Neutrophil (primary cell): ENCODE measurements around the gene ZFP90.

ENCODE experiments used
- H3K27ac ChIP-seq: fragments of 200-600 bp; sonication (generic); 2 replicates; pipeline ENCODE4 v1.5.1; 2016; ENCODE audit warnings: mild to moderate bottlenecking, moderate library complexity
- H3K27me3 ChIP-seq: fragments of 200-600 bp; sonication (generic); 2 replicates; pipeline ENCODE4 v1.6.0; 2016; ENCODE audit warnings: mild to moderate bottlenecking
- H3K36me3 ChIP-seq: fragments of 200-600 bp; sonication (generic); 2 replicates; pipeline ENCODE4 v1.5.1; 2017
- H3K4me1 ChIP-seq, 2 experiments: fragments of 200-600 bp in 1 of 2; sonication (generic) in 1 of 2; 1 replicate in 1 of 2; 2 replicates in 1 of 2; pipeline versions ENCODE4 v1.5.1 to v1.6.1; 2013 to 2016; ENCODE audit warnings: low read depth in 1 of 2, low read length in 1 of 2, mild to moderate bottlenecking in 1 of 2, moderate library complexity in 1 of 2; ENCODE audit not compliant: control insufficient read depth in 1 of 2, insufficient read depth in 1 of 2
- H3K4me3 ChIP-seq, 2 experiments: fragments of 200-600 bp in 1 of 2; sonication (generic) in 1 of 2; 1 replicate in 1 of 2; 2 replicates in 1 of 2; pipeline ENCODE4 v1.5.1; 2013 to 2016; ENCODE audit warnings: low read depth in 1 of 2, low read length in 1 of 2, mild to moderate bottlenecking in 1 of 2, moderate library complexity in 1 of 2
- H3K9me3 ChIP-seq: fragments of 200-600 bp; sonication (generic); 2 replicates; pipeline ENCODE4 v1.5.1; 2016
- TF ChIP-seq, protein P1 (sequence below): fragments of 200-600 bp; sonication (generic); IDR thresholded peaks from 2 replicates; pipeline ENCODE4 v1.5.1; 2016; ENCODE audit warnings: antibody characterized with exemption

ZFP90 gene

DNA sequence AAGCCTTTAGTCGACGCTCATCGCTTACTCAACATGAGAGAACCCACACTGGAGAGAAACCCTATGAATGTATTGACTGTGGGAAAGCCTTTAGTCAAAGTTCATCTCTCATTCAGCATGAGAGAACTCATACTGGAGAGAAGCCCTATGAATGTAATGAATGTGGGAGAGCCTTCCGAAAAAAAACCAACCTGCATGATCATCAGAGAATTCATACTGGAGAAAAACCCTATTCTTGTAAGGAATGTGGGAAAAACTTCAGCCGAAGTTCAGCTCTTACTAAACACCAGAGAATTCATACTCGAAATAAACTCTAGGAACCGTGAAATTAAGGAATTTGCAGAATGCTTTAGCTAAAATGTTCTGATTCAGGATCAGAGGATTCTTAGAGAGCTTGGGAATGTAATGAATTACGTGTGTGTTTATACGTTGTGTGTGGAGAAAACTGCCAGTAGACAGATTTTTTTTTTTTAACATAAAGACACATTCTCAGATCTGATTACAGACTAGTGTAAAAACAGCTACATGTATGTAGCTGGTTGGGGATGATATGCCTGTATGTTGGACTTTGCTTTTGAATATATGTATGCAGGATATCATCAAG is 25.4 kb downstream of the ZFP90 start:
- TF ChIP-seq, protein P1, sequence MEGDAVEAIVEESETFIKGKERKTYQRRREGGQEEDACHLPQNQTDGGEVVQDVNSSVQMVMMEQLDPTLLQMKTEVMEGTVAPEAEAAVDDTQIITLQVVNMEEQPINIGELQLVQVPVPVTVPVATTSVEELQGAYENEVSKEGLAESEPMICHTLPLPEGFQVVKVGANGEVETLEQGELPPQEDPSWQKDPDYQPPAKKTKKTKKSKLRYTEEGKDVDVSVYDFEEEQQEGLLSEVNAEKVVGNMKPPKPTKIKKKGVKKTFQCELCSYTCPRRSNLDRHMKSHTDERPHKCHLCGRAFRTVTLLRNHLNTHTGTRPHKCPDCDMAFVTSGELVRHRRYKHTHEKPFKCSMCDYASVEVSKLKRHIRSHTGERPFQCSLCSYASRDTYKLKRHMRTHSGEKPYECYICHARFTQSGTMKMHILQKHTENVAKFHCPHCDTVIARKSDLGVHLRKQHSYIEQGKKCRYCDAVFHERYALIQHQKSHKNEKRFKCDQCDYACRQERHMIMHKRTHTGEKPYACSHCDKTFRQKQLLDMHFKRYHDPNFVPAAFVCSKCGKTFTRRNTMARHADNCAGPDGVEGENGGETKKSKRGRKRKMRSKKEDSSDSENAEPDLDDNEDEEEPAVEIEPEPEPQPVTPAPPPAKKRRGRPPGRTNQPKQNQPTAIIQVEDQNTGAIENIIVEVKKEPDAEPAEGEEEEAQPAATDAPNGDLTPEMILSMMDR: no peak
- no peak overlapping the region for H3K27ac ChIP-seq
- H3K27me3 ChIP-seq: no peaks in the 10 kb centered on the region
- H3K9me3 ChIP-seq: peaks cover 92% of the 10 kb centered on the region
- peaks cover 18% of the 10 kb centered on the region for H3K36me3 ChIP-seq
- no peaks in the 10 kb centered on the region for H3K4me1 ChIP-seq
- H3K4me3 ChIP-seq: no peak overlapping the region

DNA sequence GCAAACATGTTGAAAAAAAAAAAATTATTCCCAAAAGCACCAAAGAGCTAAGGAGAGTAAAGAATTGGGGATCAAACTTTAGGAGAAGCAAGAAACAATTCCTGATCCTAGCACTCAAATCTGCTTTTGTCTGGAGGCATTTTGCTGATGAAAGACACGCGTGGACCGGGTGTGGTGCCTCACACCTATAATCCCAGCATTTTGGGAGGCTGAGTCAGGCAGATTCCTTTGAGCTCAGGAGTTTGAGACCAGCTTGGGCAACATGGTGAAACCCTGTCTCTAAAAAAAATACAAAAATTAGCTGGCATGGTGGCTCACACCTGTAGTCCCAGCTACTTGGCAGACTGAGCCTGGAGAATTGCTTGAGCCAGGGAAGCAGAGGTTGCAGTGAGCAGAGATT is 35.4 kb downstream of the ZFP90 start:
- Histone ChIP-seq H3K27me3 (no peaks in the 10 kb centered on the region), H3K4me1 (no peaks in the 10 kb centered on the region), H3K9me3 (peaks cover 21% of the 10 kb centered on the region), H3K27ac (no peak overlapping the region), H3K36me3 (no peaks in the 10 kb centered on the region), H3K4me3 (no peak overlapping the region)
- TF ChIP-seq, protein P1: no peak

DNA sequence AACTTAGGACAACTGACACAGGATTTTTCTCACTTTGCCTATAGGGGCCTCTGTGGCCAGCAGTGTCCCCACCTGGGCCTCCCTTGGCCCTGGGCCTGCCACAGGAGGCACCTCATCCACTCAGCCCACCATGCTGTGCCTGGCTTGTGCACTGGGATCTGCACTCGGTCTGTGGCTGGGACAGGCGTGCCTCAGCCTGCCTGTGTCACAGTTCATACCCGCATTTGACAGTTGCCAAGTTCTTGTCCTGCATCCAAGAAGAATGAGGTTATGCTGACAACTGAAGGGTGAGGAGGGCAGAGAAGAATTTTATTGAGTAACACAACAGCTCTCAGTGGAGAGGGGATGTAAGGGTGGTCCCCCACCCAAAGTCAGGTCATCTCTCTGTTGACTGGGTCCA is 36.0 kb downstream of the ZFP90 start:
- Histone ChIP-seq H3K27ac (no peak overlapping the region), H3K4me1 (no peaks in the 10 kb centered on the region), H3K36me3 (no peaks in the 10 kb centered on the region), H3K9me3 (peaks cover 19% of the 10 kb centered on the region), H3K4me3 (no peak overlapping the region), H3K27me3 (no peaks in the 10 kb centered on the region)
- TF ChIP-seq, protein P1: no peak

DNA sequence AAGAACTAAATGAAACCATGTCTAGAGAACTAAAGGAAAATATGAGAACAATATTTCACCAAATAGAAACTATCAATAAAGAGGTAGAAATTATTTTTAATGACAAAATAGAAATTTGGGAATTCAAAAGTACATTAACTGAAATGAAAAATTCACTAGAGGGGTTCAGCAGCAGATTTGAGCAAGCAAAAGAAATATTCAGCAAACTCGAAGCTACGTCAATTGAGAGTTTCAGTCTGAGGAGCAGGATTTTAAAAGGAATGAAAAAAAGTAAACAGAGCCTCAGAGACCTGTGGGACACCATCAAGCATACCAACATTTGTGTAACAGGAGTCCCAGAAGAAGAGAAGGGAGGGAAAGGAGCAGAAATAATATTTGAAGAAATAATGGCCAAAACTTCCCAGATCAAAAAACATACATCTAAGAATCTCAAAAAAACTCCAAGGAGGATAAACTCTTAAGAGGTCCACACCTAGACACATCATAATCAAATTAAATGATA is 38.3 kb downstream of the ZFP90 start:
- TF ChIP-seq, protein P1: no peak
- H3K36me3 ChIP-seq: no peaks in the 10 kb centered on the region
- H3K27me3 ChIP-seq: no peaks in the 10 kb centered on the region
- no peaks in the 10 kb centered on the region for H3K4me1 ChIP-seq
- no peak overlapping the region for H3K4me3 ChIP-seq
- peaks cover 4% of the 10 kb centered on the region for H3K9me3 ChIP-seq
- H3K27ac ChIP-seq: no peak overlapping the region

DNA sequence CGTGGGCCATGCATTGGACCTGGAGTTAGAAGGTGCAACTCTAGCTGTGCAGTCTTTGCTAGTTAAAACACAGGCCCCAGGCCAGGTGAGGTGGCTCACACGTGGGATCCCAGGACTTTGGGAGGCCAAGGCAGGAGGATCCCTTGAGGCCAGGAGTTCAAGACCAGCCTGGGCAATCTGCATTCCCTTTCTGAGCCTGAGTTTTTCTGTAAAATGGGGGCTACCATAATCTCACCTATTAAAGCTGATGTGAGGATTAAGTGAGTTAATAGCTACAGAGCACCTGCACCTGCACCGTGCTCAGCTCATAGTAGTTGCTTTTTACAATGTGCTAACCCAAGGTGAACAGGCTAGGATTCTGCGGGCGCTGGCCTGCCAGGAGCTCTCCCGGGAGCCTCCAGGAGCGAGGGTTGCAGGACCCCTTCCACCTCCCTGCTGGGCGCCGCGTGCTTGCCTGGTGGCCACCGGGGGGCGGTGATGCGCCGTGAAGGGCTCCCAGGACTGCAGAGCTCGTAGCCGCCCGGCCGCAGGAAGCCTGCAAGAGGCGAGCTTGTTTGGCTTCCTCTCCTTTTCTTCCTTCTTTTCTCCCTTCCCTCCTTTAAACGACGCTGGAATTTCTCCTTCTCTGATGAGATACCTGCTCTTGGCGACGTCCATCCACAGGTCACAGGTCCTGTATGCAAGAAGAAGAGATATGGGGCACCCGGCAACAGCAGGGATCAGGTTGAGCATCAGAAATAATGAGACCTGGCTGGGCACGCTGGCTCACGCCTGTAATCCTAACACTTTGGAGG is 51.3 kb downstream of the ZFP90 start:
- TF ChIP-seq, protein P1: no peak
- no peaks in the 10 kb centered on the region for H3K36me3 ChIP-seq
- no peak overlapping the region for H3K27ac ChIP-seq
- H3K4me1 ChIP-seq: no peaks in the 10 kb centered on the region
- peaks cover 6% of the 10 kb centered on the region for H3K27me3 ChIP-seq
- H3K9me3 ChIP-seq: no peaks in the 10 kb centered on the region
- no peak overlapping the region for H3K4me3 ChIP-seq
